NCI-H82 treated with DMSO at 0.1 percent for 48 hours (cell line): ENCODE results near the gene TRAF7.
A peak's percentile ranks its signal among the peaks of the same experiment; 100 is the strongest.
"Not testable (repeated sequence)": the region's sequence is repeated elsewhere in the genome, so short reads cannot be mapped to it uniquely, and the experiment has no call there.

Experiments used
- DNase-seq: peaks from one replicate; lab custom pipeline; 2025; ENCODE audit not compliant: unreplicated experiment; lab: John Stamatoyannopoulos, UW

The TRAF7 gene

GRCh38 chr16:2121853-2122252, 33.7 kb upstream of the TRAF7 start:
- DNase-seq = no peak

- DNase-seq = no peak
These were observed 33.2 kb upstream of the TRAF7 start for GRCh38 chr16:2122429-2122828.

- not testable (repeated sequence) for DNase-seq
These were observed 32.5 kb upstream of the TRAF7 start for GRCh38 chr16:2122934-2123683.

GRCh38 chr16:2123706-2124376, 31.7 kb upstream of the TRAF7 start:
- not testable (repeated sequence) for DNase-seq

GRCh38 chr16:2124377-2124693, 31.2 kb upstream of the TRAF7 start:
- not testable (repeated sequence) for DNase-seq

GRCh38 chr16:2124694-2125444, 30.7 kb upstream of the TRAF7 start:
- not testable (repeated sequence) for DNase-seq

- DNase-seq = not testable (repeated sequence)
These were observed 30.0 kb upstream of the TRAF7 start for GRCh38 chr16:2125609-2126008.

- DNase-seq = not testable (repeated sequence)
These were observed 29.3 kb upstream of the TRAF7 start for GRCh38 chr16:2126161-2126743.

- not testable (repeated sequence) for DNase-seq
These were observed 28.5 kb upstream of the TRAF7 start for GRCh38 chr16:2126928-2127556.

GRCh38 chr16:2127630-2128280, 27.8 kb upstream of the TRAF7 start:
- DNase-seq = not testable (repeated sequence)

- peak; percentile 27 for DNase-seq
These were observed 26.3 kb upstream of the TRAF7 start for GRCh38 chr16:2129251-2129650.

GRCh38 chr16:2129890-2130447, 25.6 kb upstream of the TRAF7 start:
- DNase-seq = not testable (repeated sequence)

- not testable (repeated sequence) for DNase-seq
These were observed 21.8 kb upstream of the TRAF7 start for GRCh38 chr16:2133797-2134196.

- not testable (repeated sequence) for DNase-seq
These were observed 20.5 kb upstream of the TRAF7 start for GRCh38 chr16:2135071-2135470.

- DNase-seq = peak; percentile 66
These were observed 19.7 kb upstream of the TRAF7 start, which contains the start of gene PKD1 for GRCh38 chr16:2135770-2136490. PKD1 (minus strand) TSS chr16:2135898; CDS start chr16:2135689, 209 bp downstream.

- DNase-seq = no peak
These were observed 12.4 kb upstream of the TRAF7 start for GRCh38 chr16:2142942-2143877.

GRCh38 chr16:2143878-2144485, 11.6 kb upstream of the TRAF7 start:
- DNase-seq = no peak

GRCh38 chr16:2145843-2146242, 9.7 kb upstream of the TRAF7 start:
- DNase-seq = no peak
